GM18873 (cell line): Measurements from ENCODE around the gene CDH11.

Experiments used
- ATAC-seq: cut with Tn5 transposase; IDR thresholded peaks from one replicate; pipeline ENCODE4 v1.9.1; 2021; ENCODE audit warnings: mild to moderate bottlenecking, moderate library complexity, moderate number of reproducible peaks; ENCODE audit not compliant: unreplicated experiment, low FRiP score

Gene CDH11

DNA sequence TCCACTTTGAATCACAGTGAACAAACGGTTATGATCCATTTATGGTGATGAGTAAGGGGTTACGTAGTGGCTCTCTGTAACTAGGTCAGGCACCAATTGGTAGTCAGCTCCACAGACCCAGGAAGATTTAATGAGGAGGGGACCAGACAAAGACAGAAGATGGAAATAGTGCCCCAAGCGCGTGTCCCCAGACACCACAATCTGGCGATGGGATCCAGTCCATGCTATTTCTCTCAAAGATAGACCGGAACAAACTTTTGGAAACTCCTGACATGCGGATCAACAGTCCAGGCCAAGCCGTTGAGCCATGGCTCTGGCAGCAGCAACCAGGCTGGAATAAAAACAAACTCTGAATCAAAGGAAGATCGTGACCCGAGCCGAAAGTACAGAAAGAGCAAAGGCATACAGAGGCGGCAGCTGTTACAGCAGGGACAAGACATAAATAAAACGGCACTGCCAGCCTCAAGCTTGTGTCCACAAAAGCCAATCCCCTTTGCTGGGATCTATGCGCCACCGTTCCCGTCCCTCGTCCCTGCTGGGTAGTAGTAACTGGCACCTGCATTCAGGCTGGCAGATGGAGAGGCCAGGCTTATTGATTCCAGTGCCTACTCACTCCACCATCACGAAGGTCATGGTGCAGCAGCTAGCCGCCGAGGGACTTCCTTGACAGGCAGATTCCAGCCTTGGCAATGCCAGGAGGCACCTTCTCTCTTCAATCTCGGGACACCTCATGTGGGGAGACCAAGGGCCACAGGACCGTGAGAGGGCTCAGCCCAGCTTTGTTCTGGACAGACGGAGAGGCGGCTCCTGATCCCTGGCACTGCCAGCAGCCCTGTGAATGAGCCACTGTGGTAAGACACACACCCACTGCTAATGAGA is 50.2 kb downstream of the CDH11 start:
- no peak for ATAC-seq

DNA sequence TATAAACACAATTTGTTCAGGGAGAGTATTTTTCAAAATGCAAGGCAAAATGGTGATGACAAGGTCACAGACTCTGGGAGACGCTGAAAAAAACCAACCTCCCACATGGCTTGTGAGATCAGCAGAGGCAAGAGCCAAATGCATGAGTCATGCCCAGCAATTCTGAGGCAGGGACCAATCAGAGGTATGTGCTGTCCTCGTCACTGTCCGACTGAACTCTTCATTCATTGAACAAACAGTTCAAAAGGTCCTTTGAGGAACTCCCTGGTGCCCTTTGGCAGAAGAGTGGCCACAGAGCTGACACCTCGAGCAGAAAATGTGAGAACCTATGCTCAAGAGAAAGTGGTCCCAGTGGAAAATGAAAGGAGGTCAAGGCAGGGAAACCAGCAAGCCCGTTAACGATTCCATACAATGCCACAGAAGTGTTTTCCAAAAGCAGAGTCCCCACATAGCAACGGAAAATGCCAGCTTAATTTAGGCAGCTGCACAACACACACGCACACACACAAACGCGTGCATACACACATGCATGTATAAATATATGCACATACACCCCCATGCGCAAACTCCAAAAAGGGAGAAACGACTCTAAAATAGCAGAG is 50.9 kb downstream of the CDH11 start:
- no peak for ATAC-seq

DNA sequence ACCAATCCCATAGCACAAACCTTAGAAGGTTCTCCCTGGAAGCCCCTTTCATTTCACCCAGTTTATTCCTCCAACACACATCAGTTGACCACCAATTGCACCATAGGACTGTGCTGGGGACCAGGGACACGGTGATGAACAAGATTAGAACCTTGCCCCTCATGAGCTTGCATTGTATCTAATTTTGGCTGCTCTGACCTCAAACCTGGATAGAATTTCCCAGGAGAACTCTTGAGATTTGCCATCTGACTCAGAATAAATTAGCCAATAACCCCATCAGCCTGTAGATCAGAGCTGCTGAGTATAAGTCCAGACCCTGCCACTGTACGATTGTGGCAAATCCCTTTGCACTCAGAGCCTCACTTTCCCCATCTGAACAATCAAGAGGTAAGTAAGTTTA is 52.1 kb downstream of the CDH11 start:
- no peak for ATAC-seq

DNA sequence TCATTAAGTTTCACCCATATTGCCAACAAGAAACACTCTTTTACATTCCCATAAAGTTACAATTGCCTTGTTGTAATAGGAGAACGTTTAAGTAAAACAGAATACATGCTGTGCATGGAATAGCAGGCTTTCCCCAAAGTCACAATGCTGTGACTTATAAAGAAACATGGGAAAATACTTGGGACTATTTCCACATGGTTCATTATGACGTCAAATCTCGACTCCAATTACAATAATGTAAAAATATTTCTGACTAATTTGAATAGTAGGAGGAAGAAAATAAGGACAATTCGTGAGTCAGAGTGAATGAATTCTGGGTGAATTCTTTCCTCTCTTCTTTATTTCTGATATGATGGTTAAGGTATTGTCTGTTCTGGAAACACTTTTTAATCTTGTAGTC is 52.8 kb downstream of the CDH11 start:
- no peak for ATAC-seq

DNA sequence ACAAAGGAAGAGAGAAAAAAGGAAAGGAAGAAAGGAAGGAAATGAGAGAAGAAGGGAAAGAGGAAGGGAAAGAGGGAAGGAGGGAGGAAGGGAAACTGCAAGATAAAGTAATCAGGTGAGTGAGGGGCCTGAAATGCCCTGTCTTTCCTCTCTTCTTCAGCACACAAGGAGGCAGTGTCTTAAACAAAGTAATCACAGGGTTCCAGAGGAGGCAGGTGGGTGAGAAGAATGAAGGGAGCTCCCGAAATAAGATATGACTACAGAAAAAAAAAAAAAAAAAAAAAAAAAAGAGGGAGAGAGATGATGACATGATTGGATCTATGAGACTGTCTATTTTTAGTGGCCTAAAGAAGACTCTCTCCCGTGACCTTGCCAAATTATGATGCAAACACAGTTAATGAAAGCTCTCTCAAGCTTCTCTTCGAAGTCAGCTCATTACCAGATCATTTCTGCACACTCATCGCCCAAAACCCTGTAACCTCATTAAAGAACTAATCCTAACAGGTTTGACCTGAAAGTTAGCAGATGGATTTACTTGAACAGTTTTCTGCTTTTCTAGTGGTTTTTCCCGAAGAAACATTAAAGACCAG is 53.6 kb downstream of the CDH11 start:
- no peak for ATAC-seq

DNA sequence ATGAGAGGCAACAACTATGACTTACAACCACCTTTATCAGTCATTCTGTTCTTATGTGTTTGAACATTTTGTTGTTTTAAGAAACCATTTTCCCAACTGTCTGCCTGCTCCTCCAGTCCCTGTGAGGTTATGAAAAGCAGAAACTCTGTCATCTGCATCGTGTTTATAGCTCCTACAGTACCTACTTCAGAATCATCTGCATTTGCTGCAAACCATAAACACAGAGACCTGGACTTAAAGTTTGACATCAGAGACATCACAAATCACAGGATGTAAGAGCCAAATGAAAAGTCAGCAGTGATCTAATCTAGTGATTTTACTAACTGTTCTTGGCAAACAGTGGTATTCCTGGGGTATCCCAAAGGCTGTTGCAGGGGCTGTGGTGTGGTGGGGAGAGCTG is 55.2 kb downstream of the CDH11 start:
- ATAC-seq = no peak

DNA sequence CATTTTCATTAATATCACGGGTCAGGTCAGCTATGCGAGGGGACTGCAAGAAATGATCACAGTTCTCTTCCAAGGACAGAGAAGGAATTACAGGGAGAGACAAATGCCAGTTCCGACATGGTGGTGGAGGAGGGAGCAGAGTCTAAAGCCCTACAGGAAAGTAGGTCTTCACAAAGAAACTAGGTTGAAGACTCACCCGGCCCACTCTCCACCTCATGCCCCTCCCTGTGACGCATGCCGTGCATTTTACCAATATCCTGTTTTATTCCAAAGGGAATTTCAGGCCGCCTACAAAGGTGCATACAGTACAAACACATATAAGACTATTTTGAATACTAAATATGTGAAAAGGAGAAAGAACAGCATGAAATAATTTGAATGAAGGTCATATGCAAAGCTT is 56.8 kb downstream of the CDH11 start:
- ATAC-seq = no peak

DNA sequence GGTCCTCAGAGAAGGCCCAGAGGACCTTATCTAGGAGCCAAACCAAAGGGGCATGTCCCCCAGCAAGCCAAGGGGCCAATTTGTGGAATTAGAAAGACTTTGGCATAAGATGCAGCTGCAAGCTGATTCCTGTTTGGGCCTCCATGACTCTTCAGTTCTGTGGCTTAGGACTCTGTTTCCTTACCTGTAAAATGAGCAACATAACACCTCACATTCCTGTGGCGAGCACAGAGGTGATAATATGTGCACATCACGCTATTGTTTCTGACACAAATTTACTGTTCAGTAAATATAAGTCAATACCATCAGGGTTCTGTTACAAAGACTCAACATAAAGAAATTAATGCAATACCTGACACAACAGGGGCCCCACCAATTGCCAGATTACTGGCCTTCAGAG is 57.7 kb downstream of the CDH11 start:
- ATAC-seq = no peak

DNA sequence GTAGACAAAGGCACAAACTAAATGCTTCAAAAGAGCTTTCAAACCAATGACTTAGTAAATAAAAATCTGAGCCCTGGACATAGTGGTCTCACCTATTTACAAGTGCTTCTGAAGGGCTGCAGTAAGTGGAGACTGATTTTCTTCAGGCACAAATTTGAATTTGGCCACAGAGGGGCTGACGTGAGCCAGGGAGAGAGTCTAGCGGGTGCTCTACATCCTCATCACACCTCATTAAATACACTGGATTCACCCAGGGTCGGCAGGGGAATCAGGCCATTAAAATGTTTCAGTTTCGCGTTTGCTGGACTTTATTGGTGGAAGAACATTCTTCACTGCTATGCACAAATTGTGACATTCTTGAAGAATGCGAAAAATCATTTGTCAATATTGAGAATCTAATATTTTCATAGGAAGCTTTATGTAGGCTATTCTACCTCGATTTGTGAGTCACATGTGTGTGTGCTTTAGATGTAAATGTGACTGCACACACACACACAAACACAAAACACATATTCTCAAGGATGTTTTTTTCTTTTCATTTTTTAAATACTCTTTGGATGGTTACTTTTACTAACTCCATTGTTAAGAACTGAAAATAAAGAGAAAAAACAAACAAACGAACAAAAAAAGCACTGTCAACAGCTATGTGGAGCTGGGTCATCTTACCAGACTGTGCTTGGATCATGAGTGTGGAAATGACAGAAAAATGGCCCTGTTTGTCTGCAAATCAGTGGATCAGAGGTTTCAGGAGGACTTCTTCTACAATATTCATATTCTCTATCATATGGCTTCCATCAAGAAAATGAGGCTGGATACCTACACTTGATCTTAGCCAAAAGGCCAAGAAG is 58.9 kb downstream of the CDH11 start:
- no peak for ATAC-seq

DNA sequence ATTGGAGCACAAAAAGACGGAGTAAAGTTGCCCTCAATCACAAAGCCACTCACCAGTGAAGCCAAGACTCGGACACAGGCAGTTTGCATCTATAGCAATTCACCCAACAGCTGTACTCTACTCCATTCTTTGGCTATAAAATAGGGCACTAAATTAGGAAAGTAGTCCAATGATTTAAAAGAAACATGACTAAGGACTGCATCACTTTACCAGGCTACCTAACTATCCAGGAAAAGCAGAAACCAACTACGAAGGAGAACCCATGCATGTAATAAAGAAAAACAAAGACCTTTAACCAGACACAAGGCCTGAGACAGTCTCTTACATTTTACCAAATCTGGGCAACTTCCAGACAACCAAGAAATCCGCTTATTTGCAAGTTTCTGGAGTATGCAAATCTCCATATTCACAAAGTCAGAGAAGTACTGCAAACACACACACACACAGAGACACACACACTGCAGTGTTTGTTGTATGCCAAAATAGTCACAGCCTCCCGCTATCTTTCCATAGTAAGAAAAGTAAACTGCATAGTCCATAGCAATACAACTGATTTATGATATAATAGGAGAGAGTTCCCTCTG is 59.8 kb downstream of the CDH11 start:
- no peak for ATAC-seq

DNA sequence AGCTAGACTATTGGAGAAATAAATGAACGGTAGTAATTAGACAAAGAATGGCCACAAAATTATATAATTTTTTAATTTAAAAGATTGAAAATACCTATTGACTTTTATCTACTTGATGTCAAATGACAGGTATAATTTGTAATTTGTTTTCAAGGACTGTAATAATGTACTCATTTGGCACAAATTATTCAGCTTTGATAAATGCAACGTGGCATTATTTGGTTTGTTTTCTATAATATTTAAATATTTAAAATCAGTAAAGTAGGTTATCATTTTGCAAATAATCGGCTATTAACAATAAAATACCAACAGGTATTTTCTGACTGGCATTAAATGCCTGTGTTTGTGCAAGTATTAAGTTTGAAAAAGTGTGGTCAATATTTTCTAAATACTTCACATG is 60.6 kb downstream of the CDH11 start:
- no peak for ATAC-seq

DNA sequence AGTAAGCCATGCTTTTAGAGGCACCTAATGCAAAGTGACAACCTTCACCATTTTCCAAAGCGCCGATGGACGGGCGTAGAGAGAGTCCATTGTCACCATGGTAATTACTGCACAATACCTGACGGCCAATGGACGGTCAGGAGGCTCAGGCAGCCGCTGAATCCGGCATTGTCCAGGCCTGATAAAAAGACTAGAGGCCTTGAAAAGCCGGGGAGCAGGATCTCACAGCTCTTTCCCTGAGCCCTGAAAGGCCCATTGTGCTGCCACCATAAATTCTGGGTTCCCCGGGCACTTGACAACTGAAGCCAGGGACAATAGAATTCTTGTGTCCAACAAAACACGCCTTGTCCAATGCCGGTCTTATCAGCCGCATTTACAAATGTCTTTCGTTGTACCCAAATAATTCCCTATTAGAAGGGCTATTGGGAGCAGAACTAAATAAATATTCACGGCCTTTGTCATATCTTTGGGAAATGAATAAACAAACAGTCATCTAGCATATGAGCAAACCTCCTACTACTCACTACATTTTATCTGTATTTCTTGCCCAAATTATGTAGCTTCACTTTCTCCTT is 62.4 kb downstream of the CDH11 start:
- no peak for ATAC-seq

DNA sequence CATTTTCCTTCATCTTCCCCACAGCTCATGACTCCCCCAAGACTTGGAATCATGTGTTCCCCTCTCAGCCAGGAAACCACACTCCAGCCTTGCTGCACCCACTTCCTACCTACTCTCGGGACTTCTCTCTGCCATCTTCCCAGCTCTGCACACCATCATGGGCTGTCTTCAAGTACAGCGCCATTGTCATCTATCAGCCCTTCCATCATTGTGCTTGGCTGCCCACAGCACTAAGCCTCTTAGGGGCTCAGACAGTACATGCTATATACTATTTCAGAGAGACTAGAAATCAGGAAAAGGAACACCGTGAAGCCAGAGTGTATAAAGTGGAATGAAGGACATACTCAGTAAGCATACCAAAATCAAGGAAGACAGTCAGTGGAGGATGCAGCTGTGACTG is 64.7 kb downstream of the CDH11 start:
- ATAC-seq = no peak

DNA sequence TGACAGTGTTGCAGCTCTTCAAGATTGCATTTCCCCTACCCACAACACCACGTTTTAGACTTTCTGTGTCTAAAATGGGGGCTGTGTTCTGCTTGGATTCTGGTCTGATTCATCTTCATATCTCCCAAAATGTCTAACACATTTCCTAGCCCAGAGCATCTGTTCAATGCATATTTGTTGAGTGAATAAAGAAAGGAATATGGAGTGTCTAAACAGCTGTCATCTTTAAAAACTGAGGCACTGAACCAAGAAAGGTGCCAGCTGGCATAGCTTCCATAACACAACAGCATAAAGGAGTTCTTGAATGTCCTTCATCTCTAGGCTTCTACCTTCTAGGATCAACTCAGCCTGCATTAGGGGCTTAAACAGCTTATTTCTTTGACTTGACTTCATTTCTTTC is 67.4 kb downstream of the CDH11 start:
- ATAC-seq = no peak

DNA sequence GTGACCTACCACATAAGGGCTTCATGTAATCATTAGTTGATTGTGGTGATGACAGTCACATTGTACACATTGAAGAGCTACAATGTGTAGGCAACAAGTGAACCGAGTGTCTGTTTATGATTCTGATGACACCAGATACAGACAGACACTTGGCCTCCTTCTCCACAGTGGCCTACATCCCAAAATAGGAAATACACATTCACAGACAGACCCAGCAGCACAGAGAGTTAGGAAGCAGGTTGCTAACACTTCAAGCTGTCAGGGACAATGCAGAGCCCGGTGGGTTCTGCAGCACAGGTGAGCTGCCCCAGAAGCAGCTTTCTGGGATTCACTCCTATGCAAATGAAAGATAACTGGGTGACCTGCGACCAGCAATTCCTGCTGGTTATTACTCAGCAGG is 72.2 kb downstream of the CDH11 start:
- no peak for ATAC-seq

DNA sequence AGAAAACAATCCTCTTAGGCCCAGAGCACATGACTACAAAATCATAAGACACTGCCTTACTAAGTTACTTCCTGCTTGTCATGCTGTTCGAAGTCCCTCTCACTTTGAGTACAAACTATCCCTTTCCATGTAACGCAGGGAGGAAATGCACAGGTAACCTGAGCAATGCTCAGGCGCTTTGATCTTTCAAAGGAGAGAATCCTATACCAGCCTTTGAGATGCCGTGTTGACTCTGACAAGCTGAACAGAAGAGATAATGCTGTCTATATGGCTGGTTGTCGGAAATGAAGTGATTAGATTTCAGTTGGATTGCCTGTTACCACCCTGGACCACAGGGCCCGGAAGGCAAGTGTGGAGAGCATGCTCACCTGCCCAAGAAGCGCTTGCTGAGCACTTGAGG is 75.9 kb downstream of the CDH11 start:
- no peak for ATAC-seq

DNA sequence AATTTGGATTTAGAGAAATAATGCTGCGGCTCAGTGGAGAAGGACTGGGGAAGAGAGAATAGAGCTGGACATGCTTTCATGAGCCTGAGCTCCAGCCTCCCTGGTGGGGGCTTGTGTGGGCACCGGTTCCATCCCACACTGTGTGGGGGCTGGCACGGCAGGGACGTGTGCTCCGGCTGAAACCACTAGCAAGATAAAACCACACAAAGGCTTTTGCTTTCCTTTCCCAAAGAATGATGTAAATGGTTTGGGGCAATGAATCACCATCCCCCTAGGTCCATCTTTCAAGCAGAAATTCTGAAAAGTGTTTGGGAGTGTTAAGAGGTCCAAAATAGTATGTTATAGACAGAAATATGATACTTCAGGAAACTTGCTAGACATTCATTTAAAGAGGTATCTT is 77.0 kb downstream of the CDH11 start:
- ATAC-seq = no peak

DNA sequence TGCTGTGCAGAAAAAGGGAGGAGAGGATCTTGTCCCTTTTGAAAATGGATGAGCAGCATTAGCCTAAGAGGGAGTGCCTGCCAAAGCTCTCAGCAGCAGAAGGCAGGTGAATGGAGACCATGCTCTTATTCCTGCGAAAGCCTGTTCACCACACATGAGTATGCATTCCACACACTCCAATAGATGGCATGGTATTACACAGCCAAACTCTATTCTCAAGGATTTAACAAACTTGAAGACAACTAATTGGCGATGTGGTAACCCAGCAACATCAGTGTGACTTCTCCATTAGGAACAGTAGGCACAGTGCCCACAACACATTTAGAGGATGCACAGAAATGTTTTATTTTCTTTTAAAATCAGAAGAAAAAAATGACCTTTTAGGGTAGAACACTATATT is 77.8 kb downstream of the CDH11 start:
- ATAC-seq = no peak

DNA sequence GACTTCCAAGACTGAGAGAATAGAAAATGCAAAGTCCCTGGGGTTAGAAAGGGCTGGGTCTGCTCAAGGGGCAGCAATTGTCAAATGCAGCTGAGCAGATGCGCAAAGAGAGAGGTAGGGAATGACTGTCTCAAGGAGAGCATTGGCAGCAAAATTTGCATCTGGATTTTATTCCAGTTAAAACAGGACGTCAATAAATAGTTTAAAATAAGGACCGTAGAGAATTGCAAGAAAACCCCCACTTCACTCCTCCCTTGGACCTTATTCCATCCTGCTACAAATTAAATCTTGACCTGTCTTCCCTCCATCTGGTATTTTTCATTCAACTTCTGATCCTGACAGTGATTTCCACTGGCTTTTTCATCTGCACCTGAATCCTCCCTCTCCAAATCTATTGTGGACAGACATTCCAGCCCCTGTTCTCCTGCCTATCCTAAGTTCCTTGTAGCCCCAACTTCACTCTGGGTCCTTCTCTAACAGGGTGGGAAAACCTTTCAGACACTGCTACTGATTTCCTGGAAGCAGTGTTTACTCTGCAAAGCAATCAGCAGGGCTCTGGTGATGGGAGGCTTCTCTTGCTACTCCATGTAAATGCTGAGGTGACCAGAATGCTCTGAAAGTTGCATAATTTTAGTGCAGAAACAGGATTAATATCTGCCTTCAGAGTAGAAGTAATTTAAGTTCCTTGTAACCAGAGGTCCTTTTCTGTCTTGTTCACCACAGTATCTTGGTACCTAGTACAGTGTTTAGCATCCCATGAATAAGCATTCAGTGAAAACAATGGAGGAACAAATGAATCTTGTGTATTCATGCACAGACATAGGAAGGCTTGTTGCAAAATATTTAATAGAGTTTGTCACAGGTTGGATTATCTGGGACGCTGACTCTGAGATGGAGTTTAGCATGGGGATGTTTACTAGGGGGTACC is 79.2 kb downstream of the CDH11 start:
- ATAC-seq = no peak
